Measurements from ENCODE around the gene RER1.

GRCh38 chr1:2347896-2348295 lies 43.7 kb upstream of the RER1 start:
- TF ChIP-seq CTCF (IDR thresholded peaks at IDR 0.05) (no peak), POLR2A (IDR thresholded peaks at IDR 0.05) (no peak)

Measured in breast epithelium (tissue), 3 donors.